GM21737 (cell line): ENCODE results near the gene P4HB.

Experiments
- ATAC-seq: cut with Tn5 transposase; IDR thresholded peaks from one replicate; pipeline ENCODE4 v1.9.1; 2021; ENCODE audit warnings: mild to moderate bottlenecking, moderate library complexity; ENCODE audit not compliant: unreplicated experiment

The P4HB gene

DNA sequence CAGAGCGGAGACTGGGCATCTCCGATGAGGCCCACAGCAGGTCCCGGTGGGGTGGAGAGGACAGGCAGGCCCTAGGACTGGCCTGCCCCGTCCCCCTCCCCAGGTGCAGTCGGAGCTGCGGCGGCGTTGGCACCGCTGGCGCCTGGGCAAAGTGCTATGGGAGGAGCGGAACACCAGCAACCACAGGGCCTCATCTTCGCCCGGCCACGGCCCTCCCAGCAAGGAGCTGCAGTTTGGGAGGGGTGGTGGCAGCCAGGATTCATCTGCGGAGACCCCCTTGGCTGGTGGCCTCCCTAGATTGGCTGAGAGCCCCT is 47.0 kb downstream of the P4HB start:
- ATAC-seq: no peak

DNA sequence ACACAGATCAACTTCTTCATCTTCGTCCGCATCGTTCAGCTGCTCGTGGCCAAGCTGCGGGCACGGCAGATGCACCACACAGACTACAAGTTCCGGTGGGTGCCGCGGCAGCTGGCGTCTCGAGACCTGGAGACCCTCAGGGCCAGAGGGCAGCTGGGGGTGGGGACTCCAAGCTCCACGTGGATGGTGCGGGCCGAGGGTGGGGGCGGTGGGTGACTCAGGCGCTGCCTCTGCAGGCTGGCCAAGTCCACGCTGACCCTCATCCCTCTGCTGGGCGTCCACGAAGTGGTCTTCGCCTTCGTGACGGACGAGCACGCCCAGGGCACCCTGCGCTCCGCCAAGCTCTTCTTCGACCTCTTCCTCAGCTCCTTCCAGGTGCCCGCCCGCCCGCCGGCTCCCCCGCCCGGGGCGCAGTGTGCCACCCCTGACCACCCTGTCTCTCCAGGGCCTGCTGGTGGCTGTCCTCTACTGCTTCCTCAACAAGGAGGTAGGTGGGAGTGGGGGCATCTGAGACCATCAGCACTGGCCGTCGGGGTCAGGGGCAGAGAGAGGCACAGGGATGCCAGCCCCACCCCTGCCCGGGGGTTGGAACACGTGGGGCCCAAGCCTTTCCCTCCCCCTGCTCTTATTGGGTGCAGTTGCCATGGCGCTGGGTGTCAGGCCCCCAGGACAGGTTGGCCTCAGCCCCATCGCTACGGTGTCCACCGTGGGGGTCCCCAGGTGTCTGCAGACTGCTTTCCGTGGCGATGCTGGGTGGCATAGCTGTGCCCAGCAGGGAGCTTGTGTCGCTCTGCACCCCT is 47.6 kb downstream of the P4HB start:
- ATAC-seq: no peak

DNA sequence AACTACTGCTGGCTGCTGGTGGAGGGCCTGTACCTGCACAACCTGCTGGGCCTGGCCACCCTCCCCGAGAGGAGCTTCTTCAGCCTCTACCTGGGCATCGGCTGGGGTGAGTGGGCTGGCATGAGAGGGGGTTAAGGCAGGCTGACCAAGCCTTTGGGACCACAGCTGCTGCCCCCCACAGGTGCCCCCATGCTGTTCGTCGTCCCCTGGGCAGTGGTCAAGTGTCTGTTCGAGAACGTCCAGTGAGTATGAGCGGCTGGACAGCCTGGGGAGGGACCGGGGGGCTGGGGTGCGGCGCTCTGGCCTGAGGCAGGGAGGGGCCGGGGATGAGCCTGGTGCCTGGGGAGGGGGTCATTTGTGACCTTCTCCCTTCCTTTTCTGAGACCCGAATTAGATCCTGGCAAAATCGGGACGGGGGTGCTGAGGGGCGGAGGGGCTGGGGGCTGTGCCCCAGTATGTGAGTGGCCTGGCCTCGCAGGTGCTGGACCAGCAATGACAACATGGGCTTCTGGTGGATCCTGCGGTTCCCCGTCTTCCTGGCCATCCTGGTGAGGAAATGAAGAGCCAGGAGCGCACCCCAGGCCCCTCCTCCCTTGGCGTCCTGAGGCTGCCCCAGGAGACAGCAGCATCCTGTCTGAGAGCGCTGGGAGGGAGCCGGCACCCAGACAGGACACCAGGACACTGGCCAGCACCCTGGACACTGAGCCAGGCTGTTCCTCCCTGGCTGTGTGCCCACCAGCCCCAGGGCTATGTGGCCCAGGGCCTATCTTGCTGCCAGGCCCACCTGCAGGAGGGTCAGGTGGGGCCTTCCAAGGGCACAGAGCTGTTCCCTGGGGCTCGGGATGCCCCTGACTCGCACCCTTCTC is 48.4 kb downstream of the P4HB start:
- no peak for ATAC-seq

DNA sequence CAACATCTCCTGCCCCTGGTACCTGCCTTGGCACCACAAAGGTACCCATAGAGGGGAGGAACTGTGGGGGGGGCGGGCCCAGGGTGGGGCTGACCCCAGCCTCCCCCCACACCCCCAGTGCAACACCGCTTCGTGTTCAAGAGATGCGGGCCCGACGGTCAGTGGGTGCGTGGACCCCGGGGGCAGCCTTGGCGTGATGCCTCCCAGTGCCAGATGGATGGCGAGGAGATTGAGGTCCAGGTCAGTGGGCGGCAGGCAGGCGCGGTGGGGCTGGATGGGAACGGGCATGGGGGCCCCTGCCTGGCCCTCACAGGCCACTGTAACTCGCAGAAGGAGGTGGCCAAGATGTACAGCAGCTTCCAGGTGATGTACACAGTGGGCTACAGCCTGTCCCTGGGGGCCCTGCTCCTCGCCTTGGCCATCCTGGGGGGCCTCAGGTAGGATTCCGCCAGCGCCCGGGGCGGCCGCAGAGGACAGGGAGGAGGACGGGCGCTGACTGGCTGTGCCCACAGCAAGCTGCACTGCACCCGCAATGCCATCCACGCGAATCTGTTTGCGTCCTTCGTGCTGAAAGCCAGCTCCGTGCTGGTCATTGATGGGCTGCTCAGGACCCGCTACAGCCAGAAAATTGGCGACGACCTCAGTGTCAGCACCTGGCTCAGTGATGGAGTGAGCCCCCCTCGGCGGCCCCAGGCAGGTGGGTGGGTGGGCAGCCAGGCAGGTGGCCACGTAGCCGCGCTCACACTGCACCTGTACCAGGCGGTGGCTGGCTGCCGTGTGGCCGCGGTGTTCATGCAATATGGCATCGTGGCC is 49.2 kb downstream of the P4HB start:
- ATAC-seq: no peak

DNA sequence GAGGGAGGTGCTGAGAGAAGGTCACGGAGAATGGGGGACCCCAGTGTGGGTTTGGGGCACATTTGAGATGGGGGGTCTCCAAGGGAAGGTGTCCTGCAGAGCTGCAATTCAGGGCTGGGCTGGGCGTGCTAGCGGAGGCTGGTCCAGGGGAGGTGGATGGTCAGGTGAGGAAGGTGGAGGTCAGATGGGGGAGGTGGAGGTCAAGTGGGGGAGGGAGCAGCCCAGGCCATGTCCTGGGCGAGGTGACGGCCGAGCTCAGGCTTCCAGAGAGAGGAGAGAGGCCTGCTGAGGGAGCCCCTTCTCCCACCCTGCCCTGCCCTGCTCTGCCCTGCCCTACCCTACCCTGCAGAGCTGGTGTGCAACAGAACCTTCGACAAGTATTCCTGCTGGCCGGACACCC is 49.9 kb downstream of the P4HB start:
- no peak for ATAC-seq

DNA sequence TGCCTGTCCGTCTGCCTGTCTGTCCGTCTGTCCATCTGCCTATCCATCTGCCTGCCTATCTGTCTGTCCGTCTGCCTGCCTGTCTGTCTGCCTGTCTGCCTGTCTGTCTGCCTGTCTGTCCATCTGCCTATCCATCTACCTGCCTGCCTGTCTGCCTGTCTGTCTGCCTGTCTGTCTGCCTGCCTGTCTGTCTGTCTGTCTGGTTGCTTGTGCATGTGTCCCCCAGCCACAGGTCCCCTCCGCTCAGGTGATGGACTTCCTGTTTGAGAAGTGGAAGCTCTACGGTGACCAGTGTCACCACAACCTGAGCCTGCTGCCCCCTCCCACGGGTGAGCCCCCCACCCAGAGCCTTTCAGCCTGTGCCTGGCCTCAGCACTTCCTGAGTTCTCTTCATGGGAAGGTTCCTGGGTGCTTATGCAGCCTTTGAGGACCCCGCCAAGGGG is 50.8 kb downstream of the P4HB start:
- ATAC-seq: no peak

DNA sequence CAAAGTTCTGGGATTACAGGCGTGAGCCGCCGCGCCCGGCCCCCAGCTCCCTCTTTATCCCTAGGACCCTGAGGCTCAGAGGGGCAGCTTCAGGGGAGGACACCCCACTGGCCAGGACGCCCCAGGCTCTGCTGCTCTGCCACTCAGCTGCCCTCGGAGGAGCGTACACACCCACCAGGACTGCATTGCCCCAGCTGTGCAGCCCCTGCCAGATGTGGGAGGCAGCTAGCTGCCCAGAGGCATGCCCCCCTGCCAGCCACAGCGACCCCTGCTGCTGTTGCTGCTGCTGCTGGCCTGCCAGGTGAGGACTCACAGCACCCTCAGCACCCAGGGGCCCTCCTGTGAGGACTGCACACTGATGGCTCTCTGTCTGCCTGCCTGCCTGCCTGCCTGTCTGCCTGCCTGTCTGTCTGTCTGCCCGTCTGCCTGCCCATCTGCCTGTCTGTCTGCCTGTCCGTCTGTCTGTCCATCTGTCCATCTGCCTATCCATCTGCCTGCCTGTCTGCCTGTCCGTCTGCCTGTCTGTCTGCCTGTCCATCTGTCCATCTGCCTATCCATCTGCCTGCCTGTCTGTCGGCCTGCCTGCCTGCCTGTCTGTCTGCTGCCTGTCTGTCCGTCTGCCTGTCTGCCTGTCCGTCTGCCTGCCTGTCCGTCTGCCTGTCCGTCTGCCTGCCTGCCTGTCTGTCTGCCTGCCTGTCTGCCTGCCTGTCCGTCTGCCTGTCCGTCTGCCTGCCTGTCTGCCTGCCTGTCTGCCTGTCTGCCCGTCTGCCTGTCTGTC is 51.4 kb downstream of the P4HB start:
- ATAC-seq: no peak

DNA sequence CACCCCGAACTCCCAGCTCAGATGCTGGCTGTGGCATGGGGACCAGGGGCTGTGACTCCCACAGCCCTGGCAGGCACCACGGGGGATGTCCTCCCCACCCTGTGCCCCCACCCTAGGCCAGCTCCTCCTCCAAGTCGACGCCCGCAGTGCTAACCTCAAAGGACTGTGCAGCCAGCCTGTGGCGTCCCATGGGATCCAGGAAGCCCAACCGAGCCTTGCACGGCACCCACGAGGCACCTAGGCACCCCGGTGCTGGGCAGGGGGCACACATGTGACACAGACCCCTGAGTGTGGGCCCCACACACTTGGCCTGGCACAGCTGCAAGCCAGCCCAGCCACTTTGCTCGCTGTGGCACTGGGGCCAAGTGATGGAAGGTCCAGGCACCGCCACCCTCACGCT is 52.5 kb downstream of the P4HB start:
- no peak for ATAC-seq

DNA sequence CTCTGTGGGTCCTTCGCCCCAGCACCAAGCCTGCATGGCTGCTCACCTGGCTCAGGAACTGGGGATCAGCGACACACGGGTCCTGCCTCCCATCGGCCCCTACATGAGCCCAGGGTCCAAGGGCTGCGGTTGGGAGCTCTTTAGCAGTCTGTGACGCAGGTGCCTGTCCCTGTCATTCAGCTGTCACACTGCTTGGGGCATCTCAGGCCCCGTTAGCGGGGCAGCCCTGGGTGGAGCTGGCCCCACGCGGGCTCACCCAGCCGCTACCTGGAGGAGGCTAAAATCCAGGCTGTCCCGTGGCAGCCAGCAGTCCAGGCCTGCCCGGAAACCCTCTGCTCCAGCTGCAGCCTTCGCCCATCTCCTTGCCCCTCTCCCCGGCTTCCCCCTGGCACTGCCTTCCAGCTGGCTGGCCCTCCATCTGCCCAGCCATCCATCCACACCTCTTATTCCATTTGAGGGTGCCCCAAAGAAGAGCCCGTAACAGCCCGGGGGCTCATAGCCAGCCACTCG is 53.1 kb downstream of the P4HB start:
- no peak for ATAC-seq

DNA sequence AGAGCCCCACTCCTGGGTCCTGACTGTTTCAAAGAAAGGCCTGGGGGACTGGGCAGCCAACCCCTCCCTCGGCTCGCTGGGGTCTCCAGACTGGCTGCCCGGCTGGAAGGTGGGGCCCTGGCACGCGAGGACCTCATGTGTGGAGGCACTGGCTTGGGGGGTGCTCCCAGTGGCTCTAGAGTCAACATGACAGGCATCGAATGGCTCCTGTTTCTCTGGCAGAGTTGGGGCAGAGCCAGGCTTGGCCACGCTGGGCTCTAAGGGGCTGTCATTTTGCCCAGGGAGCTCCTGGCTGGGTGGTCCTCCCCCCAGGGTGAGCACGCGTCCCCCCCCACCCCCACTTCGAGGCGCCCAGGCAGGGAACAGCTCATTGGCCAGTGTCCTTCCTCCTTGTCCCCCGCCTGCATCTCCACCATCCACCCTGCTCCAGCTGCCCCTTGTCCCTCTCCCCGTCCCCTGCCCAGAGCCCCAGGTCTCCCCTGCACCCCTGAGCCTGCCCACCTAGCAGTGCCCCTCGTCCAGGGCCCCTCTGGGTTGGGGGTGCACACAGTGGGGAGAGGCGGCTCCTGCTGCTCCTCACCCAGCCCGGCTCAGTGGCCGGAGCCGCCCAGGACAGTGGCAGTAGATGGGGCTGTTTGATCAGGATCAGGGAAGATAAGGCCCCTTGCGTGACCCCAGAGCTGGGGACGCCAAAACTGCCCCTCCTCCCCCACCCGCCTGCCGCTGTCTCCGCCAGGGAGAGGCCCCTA is 53.7 kb downstream of the P4HB start:
- no peak for ATAC-seq

DNA sequence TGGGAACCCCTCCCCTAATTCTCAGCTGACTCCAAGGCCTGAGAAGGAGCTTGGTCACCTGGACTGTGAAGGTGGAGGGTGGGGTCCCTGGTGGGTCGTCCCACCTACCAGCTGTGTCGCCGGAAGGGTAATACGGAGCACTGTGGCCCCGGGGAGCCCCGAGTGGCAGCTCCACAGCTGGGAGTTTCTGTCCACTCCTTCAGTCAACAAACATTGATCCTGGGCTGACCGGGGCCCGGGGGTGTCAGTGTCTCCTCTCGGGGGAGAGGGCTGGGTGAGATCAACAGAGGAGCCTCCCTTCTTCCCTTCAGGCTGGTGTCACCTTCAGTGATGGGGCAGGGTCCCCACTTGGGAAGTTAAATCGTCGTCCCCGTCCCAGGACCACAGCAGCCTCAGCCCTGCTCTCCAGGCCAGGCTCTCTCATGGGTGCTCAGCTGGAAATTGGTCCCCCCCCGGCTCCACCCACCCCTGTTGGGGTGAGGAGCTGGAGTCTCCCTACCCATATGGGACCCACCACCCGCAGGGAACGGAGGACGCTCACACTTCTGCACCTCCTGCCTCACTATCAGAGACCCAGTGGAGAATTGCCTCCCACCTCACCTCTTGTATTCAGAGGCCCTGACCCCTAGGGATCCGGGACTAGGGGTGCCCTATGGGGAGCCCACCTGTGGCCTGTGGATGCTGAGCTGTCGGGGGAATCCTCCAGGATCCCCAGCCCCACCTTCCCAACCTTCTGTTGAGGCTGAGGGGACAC is 54.5 kb downstream of the P4HB start:
- no peak for ATAC-seq

DNA sequence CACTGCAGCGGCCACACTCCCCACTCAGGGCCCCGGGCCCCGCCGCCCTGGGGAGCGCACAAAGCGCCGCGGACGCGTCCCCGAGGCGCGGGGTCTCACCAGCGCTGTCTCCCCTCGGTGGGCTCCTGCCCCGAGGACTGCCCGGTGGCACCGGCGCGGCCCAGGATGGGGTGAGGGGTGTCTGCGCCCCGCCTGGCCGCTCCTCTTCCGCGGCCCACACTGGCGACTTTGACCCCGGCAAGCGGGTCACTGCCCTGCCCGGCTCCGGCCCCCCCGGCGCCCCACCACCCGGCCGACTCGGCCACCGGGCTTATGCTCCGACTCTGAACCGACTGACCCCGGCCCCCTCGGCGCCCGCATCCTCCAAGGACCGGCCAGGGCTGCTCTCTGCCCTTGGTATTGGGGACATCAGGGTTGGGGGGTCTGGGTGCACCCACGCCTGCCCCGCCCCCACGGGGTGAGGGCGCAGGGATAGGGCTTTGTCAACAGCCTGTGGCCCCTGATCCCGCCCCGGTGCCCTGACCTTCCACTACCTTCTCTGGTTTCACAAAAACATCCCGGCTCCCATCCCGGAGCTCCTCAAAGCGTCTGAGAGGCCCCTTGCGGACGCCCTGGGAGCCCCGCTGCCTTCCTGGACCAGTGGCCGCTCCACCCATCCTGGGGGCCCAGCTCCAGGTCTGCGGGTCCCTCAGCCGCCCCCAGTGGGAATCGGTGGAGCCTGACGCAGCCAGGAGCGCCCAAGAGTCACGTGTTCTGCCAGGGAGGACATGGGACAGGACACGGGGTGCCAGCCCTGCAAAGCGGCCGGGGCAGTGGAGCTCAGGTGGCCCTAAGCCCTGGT is 55.6 kb downstream of the P4HB start:
- ATAC-seq: no peak

DNA sequence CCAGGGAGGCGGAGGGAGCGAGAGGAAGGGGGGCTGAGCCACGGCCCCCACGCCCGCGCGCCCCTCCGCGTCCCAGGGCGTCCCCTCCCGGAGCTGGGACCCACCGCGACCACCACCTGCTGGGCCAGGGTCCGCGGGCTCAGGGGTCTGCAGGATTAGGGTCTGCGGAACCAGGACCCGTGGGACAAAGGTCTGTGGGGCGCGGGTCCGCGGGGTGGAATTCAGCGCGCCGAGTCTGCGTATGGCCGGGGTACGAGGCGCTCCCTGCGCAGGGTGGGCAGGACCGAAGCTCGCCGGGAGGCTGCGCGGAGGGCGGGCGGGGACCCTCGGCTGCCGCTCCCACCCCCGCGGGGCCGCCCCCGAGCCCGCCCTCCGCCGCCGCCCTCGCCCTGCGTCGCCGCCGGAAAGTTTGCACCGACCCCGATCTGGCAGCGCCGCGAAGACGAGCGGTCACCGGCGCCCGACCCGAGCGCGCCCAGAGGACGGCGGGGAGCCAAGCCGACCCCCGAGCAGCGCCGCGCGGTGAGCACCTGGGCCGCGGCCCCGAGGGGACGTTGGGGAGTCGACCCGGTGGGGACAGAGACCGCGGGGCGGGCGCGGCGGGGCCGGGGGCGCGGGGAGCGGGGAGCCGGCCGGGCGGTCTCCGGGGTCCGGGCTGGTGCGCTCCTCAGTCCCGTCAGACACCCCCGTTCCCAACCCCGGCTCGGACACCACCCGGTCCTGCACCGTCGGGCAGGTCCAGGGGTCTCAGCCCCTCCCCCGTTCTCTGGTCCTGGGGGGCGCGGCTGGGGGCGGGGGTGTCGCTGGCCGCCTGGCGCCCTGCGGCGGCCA is 56.4 kb downstream of the P4HB start, which contains the start of gene GCGR:
TSS of gene GCGR (plus strand) at position 423 of the 831 bp plus-strand sequence. CDS start 4,869 bp downstream, outside the sequence.
- ATAC-seq: no peak

DNA sequence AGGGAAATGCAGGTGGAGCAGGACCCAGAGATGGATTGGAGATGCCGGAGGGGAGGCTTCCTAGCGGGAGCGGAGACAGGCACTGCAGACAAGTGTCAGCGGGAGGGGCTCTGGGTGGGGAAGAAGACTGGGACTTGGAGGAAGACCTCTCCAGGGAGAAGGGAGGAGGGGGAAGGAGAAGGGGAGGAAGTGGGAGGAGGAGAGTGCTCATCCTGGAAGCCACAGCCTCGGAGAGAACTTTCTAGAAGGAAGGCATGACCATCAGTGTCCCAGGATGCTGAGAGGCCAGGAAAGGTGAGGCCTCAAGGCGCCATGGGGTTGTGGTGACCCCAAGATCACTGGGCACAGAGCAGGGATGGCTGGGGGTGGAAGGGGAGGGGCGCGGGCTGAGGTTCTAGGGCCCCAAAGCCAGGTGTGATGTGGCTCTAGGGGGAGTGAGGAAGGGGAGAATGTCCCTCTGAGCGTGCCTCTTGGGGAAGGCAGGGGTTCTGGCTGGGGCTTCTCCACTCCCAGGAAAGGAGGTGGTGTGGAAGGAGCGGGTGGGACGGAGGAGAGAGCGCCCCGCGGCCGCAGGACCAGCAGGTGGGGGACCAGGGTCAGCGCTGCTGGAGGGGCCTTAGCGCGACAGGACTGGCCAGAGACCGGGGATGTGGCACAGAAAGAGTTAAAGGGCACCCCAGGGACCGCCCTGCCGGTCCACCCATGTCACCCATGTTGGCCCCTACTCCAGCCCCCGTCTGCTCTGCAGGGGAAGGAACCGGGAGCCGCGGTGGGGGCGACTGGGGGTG is 57.3 kb downstream of the P4HB start:
- no peak for ATAC-seq

DNA sequence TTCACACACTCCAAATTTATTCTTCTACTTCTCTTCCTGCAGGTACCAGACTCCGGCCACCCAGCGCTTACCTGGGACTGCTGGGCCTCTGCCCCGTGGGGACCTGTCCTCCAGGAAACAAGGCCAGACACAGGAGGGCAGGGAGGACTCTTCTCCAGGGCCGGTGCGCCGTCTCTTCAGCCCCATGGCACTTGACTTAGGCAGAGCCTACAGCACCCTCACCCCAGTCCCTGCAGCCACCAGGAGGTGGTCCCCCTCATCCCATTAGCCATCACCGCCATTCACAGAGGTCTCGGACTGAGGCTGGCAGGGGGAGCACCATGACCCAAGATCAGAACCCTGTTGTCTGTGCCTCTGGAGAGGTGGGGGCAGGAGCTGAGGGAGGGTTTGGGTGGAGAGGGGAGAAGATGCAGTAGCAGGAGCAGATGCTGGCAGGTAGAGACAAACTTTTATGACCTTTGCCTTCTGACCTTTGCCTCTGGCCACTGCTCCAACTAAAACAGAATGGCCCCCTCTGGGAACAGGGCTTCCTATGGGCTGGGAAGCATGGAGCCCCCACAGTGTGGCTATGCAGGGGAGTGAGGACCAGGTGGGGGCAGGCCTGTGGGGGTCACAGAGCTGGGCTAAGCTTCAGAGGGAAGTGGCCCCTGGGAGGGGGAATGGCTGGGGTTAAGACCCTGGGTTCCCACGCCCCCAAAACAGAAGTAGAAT is 58.1 kb downstream of the P4HB start:
- no peak for ATAC-seq

DNA sequence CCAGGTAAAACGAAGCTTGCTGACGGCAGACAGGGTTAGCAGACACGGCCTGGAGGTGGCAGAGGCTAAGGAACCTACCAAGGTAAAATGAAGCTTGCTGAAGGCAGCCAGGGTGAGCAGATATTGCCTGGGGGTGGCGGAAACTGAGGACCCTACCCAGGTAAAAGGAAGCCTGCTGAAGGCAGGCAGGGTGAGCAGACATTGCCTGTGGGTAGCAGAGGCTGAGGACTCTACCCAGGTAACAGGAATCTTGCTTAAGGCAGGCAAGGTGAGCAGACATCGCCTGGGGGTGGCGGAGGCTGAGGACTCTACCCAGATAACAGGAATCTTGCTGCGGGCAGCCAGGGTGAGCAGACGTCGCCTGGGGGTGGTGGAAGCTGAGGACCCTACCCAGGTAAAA is 59.0 kb downstream of the P4HB start:
- ATAC-seq: no peak
